OCI-LY1 (cell line): ENCODE results near the gene PIR.

Source experiments
- H2AFZ ChIP-seq: fragments of 200-600 bp; sonication (generic), shearing (Covaris generic); 2 replicates; pipeline ENCODE4 v1.6.0; 2014; ENCODE audit warnings: antibody characterized with exemption, mild to moderate bottlenecking, low read length
- H3F3A ChIP-seq: fragments of 200-600 bp; sonication (generic), shearing (Covaris generic); 2 replicates; pipeline ENCODE4 v1.6.0; 2014; ENCODE audit warnings: mild to moderate bottlenecking, antibody characterized with exemption, low read length, moderate library complexity; ENCODE audit not compliant: insufficient read depth
- H3K27ac ChIP-seq: fragments of 200-600 bp; sonication (generic); 2 replicates; pipeline ENCODE4 v1.5.1; 2014; ENCODE audit warnings: low read length, mixed run types, mild to moderate bottlenecking, low read depth; ENCODE audit not compliant: poor library complexity, severe bottlenecking
- H3K27me3 ChIP-seq: fragments of 200-600 bp; sonication (generic); 2 replicates; pipeline ENCODE4 v1.6.0; 2014; ENCODE audit warnings: antibody characterized with exemption, mild to moderate bottlenecking, low read length, moderate library complexity; ENCODE audit not compliant: insufficient read depth
- H3K36me3 ChIP-seq: fragments of 200-600 bp; sonication (generic); 2 replicates; pipeline ENCODE4 v1.6.1; 2014; ENCODE audit warnings: mild to moderate bottlenecking, antibody characterized with exemption, low read length, moderate library complexity, mixed read lengths; ENCODE audit not compliant: insufficient read depth
- H3K4me1 ChIP-seq: fragments of 200-600 bp; sonication (generic); 2 replicates; pipeline ENCODE4 v1.5.1; 2014; ENCODE audit warnings: mild to moderate bottlenecking, low read length, moderate library complexity; ENCODE audit not compliant: insufficient read depth, severe bottlenecking
- H3K4me2 ChIP-seq: fragments of 200-600 bp; sonication (generic), shearing (Covaris generic); 2 replicates; pipeline ENCODE4 v1.6.1; 2014; ENCODE audit warnings: low read length
- H3K4me3 ChIP-seq: fragments of 200-600 bp; sonication (generic); 2 replicates; pipeline ENCODE4 v1.5.1; 2014; ENCODE audit warnings: low read length, low read depth, mild to moderate bottlenecking, mixed read lengths; ENCODE audit not compliant: poor library complexity, severe bottlenecking
- H3K79me2 ChIP-seq: fragments of 200-600 bp; shearing (Covaris generic); 2 replicates; pipeline ENCODE4 v1.6.1; 2016; ENCODE audit warnings: mixed run types, low read length, mixed read lengths; ENCODE audit not compliant: insufficient read depth
- H3K9ac ChIP-seq: fragments of 200-600 bp; sonication (generic), shearing (Covaris generic); 2 replicates; pipeline ENCODE4 v1.6.1; 2014; ENCODE audit warnings: mild to moderate bottlenecking, low read length, mixed read lengths
- H3K9me2 ChIP-seq: fragments of 200-600 bp; sonication (generic), shearing (Covaris generic); 2 replicates; pipeline ENCODE4 v1.6.1; 2014; ENCODE audit warnings: low read depth, mild to moderate bottlenecking, low read length, mixed read lengths
- H3K9me3 ChIP-seq: fragments of 200-600 bp; shearing (Covaris generic); 2 replicates; pipeline ENCODE4 v1.6.1; 2014; ENCODE audit warnings: low read length, mixed read lengths
- H4K20me1 ChIP-seq: fragments of 200-600 bp; sonication (generic), shearing (Covaris generic); 2 replicates; pipeline ENCODE4 v1.6.0; 2016; ENCODE audit warnings: mild to moderate bottlenecking, low read length; ENCODE audit not compliant: insufficient read depth
- EZH2 ChIP-seq: fragments of 200-600 bp; sonication (generic), shearing (Covaris generic); IDR thresholded peaks from 2 replicates; pipeline ENCODE4 v1.8.0; 2017; ENCODE audit warnings: borderline replicate concordance, mixed run types, mild to moderate bottlenecking, antibody characterized with exemption, low read length, moderate library complexity, mixed read lengths
- TF ChIP-seq, protein P1 (sequence below): fragments of 200-600 bp; sonication (generic), shearing (Covaris generic); IDR thresholded peaks from 2 replicates; pipeline ENCODE4 v1.5.1; 2017; ENCODE audit warnings: mild to moderate bottlenecking, antibody characterized with exemption, low read length, moderate library complexity, mixed read lengths

The PIR gene

GRCh38 chrX:15468036-15468435 is 25.1 kb downstream of the PIR start:
- H3K4me3 ChIP-seq: no peak overlapping the region
- H3F3A ChIP-seq: no peaks in the 10 kb centered on the region
- no peaks in the 10 kb centered on the region for H3K36me3 ChIP-seq
- H3K27ac ChIP-seq: no peak overlapping the region
- no peaks in the 10 kb centered on the region for H3K27me3 ChIP-seq
- H3K9me2 ChIP-seq: no peaks in the 10 kb centered on the region
- no peak overlapping the region for H3K4me2 ChIP-seq
- H2AFZ ChIP-seq: no peak overlapping the region
- H4K20me1 ChIP-seq: no peaks in the 10 kb centered on the region
- no peaks in the 10 kb centered on the region for H3K79me2 ChIP-seq
- TF ChIP-seq, protein P1, sequence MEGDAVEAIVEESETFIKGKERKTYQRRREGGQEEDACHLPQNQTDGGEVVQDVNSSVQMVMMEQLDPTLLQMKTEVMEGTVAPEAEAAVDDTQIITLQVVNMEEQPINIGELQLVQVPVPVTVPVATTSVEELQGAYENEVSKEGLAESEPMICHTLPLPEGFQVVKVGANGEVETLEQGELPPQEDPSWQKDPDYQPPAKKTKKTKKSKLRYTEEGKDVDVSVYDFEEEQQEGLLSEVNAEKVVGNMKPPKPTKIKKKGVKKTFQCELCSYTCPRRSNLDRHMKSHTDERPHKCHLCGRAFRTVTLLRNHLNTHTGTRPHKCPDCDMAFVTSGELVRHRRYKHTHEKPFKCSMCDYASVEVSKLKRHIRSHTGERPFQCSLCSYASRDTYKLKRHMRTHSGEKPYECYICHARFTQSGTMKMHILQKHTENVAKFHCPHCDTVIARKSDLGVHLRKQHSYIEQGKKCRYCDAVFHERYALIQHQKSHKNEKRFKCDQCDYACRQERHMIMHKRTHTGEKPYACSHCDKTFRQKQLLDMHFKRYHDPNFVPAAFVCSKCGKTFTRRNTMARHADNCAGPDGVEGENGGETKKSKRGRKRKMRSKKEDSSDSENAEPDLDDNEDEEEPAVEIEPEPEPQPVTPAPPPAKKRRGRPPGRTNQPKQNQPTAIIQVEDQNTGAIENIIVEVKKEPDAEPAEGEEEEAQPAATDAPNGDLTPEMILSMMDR: peak; percentile 44; the same call in 1 of the 2 replicates
- no peak for TF ChIP-seq EZH2
- no peaks in the 10 kb centered on the region for H3K4me1 ChIP-seq
- no peaks in the 10 kb centered on the region for H3K9me3 ChIP-seq
- H3K9ac ChIP-seq: no peak overlapping the region

DNA sequence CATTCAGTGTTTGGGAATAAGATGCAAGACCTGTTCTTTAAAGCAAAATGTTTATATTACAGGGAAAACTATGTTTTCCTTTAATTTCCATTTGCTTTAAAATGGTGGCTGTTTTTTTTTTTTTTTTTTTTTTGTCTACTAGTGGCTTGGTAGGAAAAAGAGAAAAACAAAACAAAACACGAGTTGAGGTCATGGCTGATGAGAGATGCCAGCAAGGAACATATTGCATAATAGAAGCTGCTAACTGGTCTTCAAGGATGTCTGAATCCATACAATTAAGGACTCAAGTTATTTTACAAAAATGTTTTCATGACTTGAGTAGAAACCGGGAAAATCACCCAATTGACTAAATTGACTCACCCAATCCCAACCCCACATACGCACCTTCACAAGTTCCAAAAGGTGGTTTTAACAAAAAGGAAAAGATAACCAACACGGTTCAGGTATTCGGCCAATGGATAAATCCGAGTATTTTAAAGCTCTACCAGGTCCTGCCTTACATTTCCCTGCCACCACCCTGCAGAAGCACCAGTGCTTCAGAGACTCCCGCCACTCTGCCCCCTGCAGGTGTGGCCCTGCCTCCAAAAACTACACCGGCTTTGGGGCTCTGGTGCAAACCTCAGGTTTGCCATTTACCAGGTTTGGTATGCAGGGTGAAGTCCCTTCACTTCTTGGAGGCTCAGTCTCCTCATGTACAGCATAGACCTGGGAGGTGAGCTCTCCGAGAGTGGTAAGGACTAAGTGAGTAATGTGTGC is 27.1 kb downstream of the PIR start:
- Histone ChIP-seq H3K4me1 (no peaks in the 10 kb centered on the region), H4K20me1 (no peaks in the 10 kb centered on the region), H3K27me3 (no peaks in the 10 kb centered on the region), H3K79me2 (no peaks in the 10 kb centered on the region), H2AFZ (no peak overlapping the region), H3F3A (no peaks in the 10 kb centered on the region), H3K9me2 (no peaks in the 10 kb centered on the region), H3K36me3 (no peaks in the 10 kb centered on the region), H3K4me2 (no peak overlapping the region), H3K27ac (no peak overlapping the region), H3K9me3 (no peaks in the 10 kb centered on the region), H3K4me3 (no peak overlapping the region), H3K9ac (no peak overlapping the region)
- TF ChIP-seq EZH2: no peak
- TF ChIP-seq, protein P1: no peak; the same call in 1 of the 2 replicates

DNA sequence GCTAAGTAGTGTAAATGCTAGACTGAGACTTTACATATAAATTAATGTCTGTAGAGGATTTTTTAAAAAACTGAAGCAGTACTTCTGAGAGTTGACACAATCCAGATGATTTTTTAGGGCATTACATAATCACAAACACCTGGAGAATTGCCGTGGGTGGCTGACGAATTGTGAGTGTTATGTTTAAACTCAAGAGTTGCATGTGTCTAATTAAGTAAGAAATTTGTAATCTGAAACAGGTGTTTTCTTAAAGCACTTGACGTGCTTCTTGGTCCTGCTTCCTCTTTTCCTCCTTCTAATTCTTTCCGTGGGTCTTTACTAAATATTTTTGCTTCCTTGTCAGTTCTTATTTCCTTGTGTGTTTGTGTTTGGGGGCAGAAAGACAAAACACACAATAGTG is 27.8 kb downstream of the PIR start:
- H3F3A ChIP-seq: no peaks in the 10 kb centered on the region
- H3K9me3 ChIP-seq: no peaks in the 10 kb centered on the region
- H4K20me1 ChIP-seq: no peaks in the 10 kb centered on the region
- no peaks in the 10 kb centered on the region for H3K4me1 ChIP-seq
- no peaks in the 10 kb centered on the region for H3K9me2 ChIP-seq
- no peak overlapping the region for H3K4me3 ChIP-seq
- H3K27me3 ChIP-seq: no peaks in the 10 kb centered on the region
- no peak overlapping the region for H2AFZ ChIP-seq
- no peak overlapping the region for H3K4me2 ChIP-seq
- H3K9ac ChIP-seq: no peak overlapping the region
- no peaks in the 10 kb centered on the region for H3K36me3 ChIP-seq
- TF ChIP-seq, protein P1: no peak
- no peak for TF ChIP-seq EZH2
- H3K27ac ChIP-seq: no peak overlapping the region
- H3K79me2 ChIP-seq: no peaks in the 10 kb centered on the region
